HG03196 (cell line): Measurements from ENCODE around the gene FAM76B.

ENCODE experiments used
- ATAC-seq: cut with Tn5 transposase; IDR thresholded peaks from one replicate; pipeline ENCODE4 v1.9.1; 2021; ENCODE audit not compliant: unreplicated experiment

Gene FAM76B

DNA sequence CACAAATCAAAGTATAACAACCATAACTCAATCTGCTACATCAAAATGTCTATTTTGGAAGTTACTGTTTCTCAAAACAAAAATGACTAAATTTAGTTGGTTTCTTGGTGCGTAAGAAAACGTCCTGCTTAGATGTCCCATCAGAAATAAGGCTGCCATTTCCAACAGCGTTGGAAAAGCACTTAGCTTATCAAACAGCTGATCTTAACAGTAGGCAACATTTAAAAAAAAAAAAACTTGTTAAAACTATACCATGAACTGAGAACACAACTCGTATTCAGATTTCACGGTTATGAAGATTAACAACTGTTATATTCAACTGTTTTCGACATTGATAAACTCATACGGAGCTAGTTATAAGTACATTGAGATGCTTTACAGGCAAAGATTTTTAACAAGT is 3.1 kb upstream of the FAM76B start:
- no peak for ATAC-seq

DNA sequence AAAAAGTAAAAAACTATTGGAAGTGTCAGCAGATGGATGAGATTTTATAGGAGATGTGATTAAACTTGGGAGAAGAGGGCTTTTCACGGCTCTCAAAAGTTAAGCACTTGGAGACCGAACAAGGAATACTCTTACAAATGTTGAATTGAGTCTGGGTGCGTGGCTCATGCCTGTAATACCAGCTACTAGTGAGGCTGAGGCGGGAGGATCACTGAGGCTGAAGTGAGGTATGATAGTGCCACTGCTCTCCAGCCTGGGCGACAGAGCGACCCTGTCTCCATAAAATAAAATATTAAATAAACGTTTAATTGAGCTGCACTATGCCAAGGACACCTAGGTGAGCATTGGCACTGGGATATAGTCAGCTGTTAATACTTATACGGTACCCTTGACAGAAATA is 2.6 kb upstream of the FAM76B start:
- no peak for ATAC-seq

DNA sequence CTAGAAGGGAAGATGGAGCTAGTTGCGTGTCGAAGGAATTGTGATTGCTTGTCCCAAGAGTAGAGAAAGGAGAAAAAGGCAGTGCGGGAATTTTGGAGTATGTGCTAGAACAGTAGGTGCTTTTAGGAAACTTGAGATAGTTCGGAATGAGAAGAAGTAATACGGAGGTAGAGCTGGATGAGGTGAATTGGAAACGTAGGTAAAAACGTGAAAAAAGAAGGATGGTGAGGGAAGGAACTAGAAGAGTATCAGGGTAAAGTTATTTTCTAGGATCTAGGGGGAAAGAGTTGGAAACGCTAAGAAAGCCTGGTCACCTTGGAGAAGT is 2.1 kb upstream of the FAM76B start:
- ATAC-seq, result no peak

DNA sequence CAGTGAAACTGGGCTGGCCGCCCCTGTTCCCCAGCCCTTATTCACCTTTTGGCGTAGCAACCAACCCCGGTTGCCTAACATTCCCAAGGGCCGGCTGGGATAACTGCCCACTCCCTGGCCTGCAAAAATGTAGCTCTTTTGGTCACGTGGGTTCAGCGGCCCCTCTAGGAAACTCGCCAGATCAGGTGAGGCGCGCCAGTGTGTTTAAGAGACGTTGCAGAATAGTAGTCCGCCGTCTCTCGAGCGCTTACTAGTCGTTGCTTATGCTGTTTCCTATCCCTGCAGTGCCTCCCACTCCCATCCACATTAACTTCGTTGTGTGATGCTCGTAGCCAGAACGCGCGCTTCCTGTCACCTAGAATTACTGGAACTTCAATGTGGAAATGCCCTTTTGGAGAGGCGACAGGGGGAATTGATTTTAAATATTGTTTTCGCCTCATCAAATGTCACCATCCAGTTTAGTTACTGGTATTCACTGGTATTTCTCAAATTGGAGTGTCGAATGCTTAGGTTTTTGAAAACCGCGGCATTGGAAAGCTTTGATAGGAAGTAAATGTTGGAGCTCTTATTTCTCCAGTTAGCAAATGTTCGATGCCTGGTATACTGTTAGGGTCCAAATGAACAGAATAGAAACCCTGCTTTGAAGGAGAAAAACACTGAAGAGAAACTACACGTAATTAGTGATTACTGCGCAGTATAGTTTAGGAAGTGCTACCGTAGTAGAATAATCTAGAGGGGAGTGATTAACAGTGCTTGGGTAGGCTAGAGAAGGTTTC is 1.5 kb upstream of the FAM76B start:
- no peak for ATAC-seq

DNA sequence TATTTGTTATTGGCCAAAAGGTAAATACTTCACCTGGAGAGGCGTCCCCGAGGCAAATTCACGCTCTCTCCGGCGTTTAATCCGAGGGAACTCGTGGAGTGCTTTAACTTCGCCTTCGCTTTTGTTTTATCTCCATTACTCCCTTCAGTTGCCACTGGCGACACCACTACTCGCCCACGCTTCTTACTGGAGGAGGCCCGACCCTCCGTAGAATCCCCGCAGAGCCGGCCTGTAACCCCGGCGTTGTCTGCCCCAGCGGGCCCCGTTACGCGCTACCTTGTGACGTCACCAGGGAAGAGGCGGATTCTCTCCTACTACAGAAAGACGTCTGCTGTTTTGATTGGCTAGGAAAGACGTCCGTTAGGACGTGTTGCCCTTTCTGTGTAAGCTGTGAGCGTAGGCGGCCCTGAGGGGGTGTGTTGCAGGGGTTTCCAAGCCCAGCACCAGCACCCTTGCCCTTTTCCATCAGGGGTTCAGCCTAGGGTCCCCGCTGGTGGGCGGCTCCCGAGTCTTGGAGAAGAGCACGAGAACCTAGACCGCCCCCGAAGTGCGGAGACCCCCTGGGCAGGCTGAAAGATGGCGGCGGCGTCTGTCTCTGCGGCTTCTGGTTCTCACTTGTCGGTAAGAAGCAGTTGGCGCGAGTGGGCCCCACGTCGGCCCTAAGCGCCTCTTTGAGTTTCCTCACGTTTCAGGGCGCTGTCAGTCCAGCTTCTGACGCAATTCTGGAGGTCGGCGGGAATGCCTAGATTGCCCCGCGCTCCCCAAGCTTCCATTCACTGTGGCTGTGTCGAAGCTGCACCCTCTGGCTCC is 746 bp upstream of the FAM76B start, which contains the start of gene CEP57:
CEP57 (plus strand) TSS at position 376 of the 810 bp plus-strand sequence; CDS start at position 577, 201 bp downstream.
- peak; percentile 71 for ATAC-seq

DNA sequence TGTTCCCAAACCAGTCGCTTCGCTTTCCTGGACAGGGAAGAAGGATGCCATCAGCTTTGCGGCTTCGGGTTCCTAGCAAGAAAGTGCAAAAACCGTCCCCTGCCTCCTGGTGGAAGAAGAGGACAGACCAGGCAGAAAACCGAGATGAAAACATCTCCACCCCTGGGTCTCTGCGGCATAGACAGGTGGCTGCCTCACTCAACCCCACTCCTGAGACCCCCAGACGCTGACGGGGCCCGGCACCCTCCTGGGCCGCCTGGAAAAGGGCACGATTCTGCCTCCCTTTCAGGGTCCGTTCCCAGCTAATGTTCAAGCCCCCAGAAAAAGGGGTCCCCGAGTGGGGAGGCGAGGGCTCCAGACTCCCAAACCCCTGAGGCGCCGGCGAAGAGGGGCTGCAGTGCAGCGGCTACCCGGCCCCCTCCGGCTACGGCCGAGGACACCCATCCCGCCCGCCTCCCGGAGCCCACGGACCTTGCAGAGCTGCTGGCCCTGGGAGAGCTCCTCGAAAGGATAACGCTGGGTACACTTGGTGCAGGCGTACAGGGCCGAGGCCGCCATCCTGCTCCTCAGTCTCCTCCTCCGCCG is 569 bp downstream of the FAM76B start:
- no peak for ATAC-seq

DNA sequence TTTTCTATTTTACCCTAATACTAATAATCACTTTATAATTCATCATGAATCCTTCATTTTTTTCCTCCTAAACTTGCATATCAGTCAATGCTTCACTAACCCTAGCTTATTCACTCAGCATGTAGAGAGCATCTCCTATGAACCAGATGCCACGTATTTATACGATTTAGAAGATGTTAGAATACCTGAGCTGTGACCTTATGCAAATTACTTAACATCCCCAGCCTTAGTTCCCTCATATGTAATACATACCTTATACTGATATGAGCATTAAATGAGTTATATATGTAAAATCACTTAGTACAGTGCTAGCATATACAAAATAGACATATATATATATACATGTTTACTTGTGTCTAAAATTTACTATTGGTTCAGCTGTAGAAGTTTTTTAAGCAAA is 9.0 kb downstream of the FAM76B start:
- no peak for ATAC-seq

DNA sequence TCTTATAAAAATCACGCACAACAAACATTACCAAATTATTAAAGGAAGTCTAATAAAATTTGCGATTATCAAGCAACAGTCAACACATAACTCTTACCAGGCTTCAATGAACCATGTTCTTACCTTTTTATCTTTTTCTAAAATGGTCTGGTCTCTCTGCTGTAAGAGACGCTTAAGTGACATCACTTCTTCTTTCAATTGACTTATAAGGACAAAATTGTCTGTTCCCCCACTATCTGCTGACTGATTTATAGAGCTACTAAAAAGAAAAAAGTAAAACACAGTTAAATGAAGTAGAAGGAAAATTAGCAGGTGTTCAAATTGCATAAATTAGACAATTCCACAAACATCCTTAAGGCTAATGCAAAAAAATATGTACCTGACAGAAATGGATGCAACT is 10.9 kb downstream of the FAM76B start:
- ATAC-seq, result no peak

DNA sequence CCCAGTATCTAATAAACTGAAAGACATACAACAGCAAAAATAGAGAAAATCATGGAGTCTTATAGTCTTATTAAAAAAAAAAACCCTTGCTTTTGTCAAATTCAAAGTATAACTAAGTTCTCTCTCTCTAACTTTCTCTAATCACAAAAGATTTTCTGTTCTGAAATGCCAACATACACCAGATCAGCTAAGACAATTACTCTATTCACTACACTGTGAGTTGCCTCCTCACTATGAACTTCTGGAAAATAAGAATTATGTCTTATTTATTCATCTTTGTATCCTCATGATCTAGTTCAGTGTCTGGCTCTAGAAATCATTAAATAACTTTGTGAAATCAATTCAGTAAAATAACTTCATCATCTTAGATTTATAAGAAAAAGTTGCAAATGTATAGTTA is 12.7 kb downstream of the FAM76B start:
- no peak for ATAC-seq

DNA sequence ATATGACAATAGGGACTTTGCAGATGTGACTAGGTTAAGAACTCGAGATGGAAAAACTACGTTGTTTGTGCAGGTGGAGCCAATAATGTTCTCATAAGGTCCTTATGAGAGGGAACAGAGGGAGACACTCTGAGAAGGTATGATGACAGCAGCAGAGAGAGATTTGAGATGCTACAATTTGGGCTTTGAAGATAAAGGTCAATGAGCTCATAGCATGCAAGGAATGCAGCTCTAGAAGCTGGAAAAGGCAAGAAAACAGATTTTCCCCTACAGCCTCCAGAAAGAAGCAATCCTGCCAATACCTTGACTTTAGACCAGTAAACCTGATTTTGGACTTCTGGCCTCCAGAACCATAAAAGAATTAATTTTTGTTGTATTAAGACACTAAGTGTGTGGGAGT is 21.1 kb downstream of the FAM76B start:
- ATAC-seq, result no peak

DNA sequence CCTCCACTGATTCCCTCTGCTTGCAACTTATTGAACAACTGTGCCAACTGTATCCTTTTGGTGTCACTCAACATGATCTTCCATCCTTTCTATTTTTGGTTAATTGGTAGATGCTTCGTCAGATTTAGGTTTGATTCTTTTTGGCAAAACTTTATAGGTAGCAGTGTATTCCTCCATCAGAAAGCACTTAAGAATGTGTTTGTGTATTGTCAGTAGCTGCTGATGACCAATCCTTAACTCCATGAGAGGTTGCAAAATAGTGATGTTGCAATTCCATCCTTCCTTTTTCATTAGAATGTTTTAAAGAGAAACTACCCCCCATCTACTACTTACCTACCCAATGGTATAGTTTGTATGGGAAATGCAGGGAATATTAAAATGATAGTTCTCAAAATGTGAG is 22.1 kb downstream of the FAM76B start:
- no peak for ATAC-seq

DNA sequence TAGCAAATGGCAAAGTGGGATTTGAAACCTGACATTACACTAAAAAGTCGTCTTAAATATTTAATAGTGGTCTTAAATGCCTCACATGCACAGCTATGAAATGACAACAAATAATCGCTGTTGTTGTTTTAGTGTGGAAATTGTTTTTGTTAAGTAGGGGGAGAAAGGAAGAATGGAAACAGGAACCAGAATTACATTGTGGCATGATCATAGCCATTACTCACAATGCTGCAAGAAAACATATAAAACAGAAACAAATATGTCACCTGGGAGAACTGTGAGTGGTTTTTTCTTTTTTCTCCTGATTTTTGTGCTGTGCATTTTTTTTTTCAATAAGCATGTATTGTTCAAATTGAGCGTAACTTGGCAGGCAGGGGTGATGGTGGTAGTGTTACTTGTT is 22.9 kb downstream of the FAM76B start:
- ATAC-seq, result no peak

DNA sequence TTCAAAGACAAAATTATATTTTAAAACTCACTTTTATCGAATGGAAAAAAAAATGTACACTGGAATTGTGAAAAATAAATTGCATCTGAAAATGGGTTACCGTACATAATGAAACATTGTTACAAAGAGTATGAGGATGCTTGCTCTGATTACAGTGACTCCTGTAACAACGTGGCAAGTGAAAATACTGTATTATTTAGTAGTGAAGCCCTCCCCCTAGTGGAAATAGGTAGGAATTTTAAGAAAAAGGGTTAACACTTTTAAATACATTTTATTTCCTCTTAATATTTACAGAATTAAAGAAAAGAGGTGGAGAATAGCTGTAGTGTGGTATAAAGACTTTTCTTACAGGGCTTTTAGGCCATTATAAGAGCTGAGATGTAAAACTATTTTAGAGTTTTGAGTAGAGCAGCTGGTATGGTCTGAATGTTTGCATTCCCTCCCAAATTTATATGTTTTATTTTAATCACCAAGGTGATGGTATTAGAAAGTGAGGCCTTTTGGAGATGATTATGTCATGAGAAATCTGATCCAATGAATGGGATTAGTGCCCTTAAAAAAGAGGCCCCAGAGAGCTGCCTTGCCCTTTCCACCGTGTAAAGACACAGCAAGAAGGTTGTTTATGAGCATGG is 25.2 kb downstream of the FAM76B start:
- ATAC-seq, result no peak

DNA sequence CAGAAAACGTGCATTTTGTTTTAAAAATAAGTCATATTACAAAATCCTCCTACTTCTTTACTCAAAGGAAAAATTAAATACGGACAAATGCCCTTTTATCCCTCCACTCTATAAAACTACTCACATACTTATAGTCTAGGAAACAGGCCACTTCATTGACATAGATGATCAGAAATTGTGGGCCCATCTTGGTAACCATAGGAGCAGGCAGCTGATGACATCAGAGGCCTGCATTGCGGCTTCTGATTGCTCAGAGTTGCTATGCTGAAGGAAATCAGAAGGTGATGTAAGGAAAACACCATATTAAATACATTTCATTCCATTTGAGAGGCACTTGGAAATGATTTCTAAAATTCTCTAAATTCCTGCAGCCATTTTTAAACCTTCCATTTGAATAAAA is 27.0 kb downstream of the FAM76B start:
- ATAC-seq, result no peak

DNA sequence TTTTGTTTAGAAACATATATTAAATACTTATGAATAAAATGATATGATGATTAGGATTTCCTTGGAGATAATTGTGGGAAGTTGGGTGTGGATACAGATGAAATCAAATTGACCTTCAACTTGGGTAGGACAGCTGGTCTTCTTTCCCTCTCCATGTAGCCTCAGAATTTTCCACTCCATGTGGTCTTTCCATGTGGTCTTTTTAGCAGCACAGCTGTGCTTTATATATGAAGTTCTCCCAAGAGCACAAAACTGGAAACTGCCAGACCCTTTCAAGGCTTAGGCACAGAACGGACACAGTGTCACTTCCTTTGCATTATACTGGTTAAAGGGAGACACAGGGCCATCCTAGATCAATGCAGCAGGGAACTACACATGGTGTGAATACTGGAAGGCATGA is 28.6 kb downstream of the FAM76B start:
- no peak for ATAC-seq

DNA sequence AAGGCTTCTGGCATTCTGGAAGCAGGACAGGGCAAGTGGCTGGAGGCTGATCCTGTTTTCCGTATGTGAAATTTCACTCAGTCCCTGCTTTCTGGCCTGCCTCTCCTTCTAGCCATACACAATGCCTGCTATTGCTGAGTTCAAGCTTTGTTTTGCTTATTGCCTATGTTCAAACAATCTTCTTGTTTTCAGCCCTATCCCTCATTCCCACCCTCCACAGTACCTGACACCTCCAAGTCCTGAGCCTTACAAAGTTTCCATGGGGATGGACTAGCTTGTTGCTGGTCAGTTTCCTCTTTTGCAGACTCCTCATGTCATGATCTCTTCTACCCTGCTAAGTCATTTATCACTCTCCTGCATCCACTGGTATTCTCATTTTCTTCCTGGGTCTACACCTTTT is 38.1 kb downstream of the FAM76B start:
- no peak for ATAC-seq

DNA sequence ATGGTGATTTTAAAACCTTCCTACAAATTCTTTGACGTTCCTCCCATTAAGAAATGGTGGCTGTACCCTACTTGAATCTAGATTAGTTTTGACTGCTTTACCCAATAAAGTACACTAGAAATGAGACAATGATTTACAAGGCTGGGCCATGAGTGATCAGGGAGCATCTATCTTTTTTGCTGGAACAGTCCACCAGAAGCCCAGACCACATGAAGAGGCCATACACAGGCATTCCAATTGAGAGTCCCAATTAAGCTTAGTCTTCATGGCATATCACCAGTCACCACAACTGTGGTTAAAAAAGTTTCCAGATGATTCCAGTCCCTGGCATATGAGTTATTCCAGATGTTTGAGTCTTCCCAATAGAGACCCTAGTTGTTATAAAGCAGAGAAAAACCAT is 39.5 kb downstream of the FAM76B start:
- ATAC-seq, result no peak

DNA sequence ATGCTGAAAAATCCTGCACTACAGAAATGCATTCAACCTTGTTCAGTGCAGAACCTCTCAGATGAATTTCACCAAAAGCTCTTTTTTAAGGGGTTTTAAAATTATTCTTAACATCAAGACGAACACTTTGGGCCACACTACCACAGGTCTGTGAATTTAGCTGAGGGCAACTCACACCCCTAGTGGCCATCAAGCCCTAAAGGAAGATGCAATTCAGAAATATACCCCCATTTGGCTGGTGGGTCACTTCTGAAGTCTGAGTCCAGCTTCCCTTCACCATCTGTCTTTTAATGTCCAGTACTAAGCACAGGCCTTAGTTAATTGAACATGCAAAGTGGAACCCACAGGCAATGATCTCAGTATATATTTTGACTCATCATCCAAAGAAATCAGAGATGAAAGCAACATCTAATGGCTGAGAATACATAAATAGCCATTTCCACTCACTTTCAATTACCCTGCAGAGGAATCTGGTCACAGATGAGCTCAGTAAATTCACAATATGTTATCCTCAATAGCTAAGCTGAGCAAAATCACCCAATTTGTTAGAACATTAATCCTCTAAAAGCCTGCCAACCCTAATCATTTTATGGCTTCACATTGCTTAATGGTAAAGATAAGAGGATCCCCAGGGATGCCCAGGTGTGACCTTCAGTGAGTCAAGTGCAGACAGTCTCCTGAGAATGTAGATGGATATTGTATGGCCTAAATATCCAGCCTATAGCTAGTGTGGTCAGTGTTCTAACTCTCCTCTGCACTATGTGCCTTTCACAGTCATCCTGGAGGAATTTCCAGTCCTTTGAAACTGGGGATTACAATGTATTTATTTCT is 50.3 kb downstream of the FAM76B start:
- ATAC-seq, result no peak

DNA sequence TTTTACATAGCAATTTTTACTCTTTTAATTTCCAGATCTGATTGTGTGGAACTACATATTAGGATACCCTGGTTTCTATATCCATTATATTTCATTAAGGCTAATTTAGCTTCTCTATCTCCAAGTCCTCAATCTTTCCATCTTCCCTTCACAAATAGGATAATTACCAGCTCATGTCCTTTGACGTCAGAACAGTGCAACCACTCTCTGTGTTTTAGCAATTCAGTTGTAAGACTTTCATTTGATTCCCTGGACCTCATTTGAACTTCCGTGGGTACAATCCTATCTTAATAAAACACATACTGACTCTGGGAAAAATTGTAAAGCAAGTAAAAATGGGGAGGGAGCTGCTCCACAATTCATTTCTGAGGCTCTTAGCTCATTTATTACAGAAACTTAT is 52.8 kb downstream of the FAM76B start:
- ATAC-seq, result no peak

DNA sequence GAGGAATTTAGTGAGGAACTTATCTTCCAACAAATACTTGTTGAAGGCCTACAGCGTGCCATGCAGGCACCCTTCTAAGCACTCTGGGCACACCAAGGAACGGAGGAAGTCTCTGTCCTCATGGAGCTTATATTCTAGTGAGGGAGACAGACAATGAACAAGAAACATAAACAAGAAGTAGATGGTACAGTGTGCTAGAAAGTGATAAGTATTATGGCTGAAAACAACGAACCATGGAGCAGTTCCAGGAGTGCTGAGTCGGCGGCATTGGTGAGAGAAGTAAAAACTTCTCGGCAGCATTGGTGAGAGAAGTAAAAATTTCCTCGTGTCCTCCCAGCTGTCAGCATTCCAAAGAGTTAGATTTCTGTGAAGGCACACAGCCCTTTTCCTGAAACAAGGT is 53.2 kb downstream of the FAM76B start:
- ATAC-seq, result no peak

DNA sequence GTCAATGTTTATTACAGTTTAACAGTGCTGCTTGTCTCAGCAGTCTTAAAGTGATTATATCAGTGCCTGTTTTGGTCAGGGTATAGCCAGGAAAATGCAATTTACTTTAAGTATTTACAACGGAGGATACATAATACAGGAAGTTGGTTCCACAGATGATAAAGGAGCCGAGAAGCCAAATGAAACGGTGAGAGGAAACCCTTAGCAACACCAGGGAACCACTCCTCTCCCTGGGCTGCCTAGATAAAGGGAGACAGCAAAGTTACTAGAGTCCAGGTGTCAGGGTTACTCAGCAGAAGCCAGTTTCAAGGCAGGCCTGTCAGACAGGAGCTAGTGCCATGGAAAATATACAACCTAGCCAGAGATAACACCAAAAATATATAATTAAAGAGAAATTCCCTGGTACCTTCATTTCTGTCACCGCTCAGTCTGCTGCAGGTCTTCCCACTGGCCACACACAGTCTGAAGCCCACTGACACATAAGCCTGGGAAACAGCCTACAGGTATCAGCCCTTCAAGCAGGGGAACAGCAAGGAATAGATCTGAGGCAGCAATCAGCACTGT is 55.5 kb downstream of the FAM76B start:
- ATAC-seq, result no peak
